Left ventricle myocardium superior (tissue), 1 donor: ENCODE measurements around the gene DNMT3L. TPM values are rescaled to one million over a fixed set of nuclear protein-coding genes. Genes with fewer than 3 reads are reported as not detected.
A peak's percentile ranks its signal among the peaks of the same experiment; 100 is the strongest.
"Not testable (repeated sequence)": the region's sequence is repeated elsewhere in the genome, so short reads cannot be mapped to it uniquely, and the experiment has no call there.

Experiments used
- ATAC-seq: fragments of 200-7000 bp; cut with Tn5 transposase; one replicate; pipeline ENCODE4 v1.9.1; 2020; ENCODE audit warnings: mild to moderate bottlenecking, moderate library complexity
- DNase-seq: peaks from one replicate; pipeline ENCODE4 v3.0.0-alpha.2; 2020
- intact Hi-C: fragments of 100-400 bp; cut with micrococcal nuclease; formaldehyde crosslinking; loops from one replicate; pipeline ENCODE4 v1.11.0; 2022
- total RNA-seq: library from RNA; stranded (reverse); fragmentation: NEBNext Ultra II Directional; extraction: Animal tissue kit (Norgen Biotek cat#: 25700); gene quantifications from one replicate; pipeline ENCODE4 v1.2.1, GENCODE V29; 2021
- donor health status: DM: no; HTN: yes; CAD: no; lungs with severe emphysema.

The DNMT3L gene
- total RNA-seq, 1 donor from 2014 or later: not detected

GRCh38 chr21:44283948-44284347 is 22.3 kb upstream of the DNMT3L start:
- ATAC-seq: no peak

GRCh38 chr21:44283211-44283785 is 21.6 kb upstream of the DNMT3L start:
- DNase-seq, intact Hi-C loops, ATAC-seq: not testable (repeated sequence)

More at GRCh38 chr21:44283948-44284347, 22.3 kb upstream of the DNMT3L start:
- DNase-seq: no peak
- intact Hi-C loops: no loop called here

DNA sequence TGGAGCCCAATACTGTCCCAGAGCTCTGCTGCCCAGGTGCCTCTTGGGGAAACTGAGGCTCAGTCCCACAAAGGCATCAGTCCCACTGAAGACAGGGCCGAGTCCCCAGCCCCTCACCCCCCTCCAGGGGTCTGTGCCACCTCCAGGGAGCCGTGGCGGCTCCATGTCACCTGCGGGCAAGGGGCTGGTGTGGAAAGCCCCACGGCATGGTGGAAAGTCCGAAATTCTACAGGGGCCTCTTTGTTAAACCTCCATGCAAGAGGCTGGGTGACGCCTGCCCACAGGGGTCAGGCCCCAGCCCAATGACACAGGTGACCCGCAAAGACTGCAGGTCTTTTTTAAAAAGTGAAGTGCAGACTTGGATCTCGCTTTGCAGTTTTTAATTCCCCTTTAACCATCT is 20.7 kb upstream of the DNMT3L start:
- intact Hi-C loops: no loop called here
- DNase-seq (no peak), ATAC-seq (no peak)

GRCh38 chr21:44281801-44282200 is 20.1 kb upstream of the DNMT3L start:
- DNase-seq: no peak
- intact Hi-C loops: no loop called here
- ATAC-seq: no peak

DNA sequence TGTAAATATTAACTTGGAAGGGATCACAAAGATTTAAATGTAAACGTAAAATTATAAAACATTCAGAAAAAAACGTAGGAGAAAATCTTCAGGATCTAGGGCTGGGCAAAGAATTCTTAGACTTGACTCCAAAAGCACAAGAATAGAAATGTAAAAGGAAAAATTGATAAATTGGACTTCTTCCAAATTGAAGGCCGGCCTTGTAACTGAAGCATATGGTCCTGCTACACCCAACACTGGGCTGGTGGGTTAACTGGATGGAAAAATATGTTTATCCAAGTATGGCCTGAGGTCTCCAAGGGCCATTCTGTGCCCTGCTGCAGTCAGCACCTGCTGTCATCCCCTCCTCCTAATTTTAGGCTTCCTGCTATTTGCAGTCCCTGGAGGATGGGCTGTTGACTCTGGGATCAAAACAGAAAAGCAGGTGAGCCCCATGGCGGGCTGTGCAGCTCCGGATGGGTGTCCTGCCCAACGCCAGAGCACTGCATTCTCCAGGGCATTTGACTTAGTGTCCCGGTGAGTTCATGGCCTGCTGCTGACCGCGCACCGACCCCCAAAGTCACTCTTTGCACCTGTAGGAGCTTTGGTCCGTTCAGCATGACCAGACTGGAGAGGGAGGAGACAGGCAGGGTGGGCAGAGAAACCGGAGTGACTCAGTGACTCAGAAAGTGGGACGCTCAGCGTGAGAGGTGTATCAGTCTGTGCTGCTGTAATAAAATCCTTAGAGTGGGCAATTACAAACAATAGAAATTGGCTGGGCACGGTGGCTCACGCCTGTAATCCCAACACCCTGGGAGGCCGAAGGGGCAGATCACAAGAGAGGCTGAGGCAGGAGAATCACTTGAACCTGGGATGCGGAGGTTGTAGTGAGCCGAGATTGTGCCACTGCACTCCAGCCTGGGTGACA is 17.9 kb upstream of the DNMT3L start:
- no peak for DNase-seq
- intact Hi-C loops: no loop called here
- no peak for ATAC-seq

DNA sequence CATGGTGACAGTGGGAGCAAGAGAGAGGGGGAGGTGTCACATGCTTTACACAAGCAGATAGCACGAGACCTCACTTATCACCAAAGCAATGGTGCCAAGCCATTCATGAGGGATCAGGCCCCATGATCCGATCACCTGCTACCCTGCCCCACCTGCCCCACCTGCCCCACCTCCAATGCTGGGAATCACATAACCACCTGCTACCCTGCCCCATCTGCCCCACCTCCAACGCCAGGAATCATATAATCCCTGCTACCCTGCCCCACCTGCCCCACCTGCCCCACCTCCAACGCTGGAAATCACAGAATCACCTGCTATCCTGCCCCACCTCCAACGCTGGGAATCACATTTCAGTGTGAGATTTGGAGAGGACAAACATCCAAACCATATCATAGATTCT is 13.3 kb upstream of the DNMT3L start:
- DNase-seq (no peak), ATAC-seq (no peak)
- intact Hi-C loops: no loop called here

- ATAC-seq (no peak), DNase-seq (no peak)
- intact Hi-C loops: no loop called here
These were observed 11.3 kb upstream of the DNMT3L start for GRCh38 chr21:44273046-44273445.

- intact Hi-C loops: no loop called here
- ATAC-seq: no peak
- no peak for DNase-seq
These were observed 10.7 kb upstream of the DNMT3L start for GRCh38 chr21:44272284-44272858.

DNA sequence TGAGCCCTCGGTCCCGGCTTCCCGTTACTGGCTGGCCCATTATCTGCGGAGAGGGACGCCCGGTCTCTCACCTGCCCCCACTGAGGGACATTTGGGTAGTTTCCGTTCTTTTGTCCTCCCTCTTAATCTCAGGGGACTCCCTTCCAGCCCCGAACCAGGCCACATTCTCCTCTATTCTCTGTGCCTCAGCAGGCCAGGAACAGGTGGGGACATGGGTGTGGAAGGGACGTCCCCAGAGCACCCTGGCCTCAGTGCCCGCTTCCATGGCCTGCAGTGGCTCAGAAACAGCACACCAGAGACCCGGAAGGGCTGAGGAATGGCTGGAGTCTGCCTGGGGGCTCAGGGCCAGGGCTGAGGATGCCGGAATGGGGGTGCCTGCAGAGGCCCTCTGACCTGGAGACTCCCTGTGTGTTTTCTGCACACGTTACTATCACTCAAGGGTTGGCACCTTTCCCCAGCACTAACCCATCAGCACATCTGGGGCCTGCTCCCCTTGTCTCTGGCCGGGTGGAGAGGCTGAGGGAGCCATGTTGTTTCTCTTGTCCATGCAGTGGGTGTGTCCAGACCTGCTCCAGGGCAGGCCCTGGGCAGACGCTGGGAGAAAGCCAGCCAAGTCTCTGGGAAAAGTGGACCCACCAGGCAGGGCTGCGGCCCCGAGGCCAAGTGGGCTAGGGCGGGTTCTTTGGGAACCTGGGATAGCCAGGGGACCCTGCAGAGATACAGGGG is 10.0 kb upstream of the DNMT3L start:
- intact Hi-C loops: no loop called here
- no peak for DNase-seq
- no peak for ATAC-seq

- DNase-seq (no peak), ATAC-seq (no peak)
- intact Hi-C loops: no loop called here
These were observed 7.4 kb upstream of the DNMT3L start for GRCh38 chr21:44269090-44269489.

- DNase-seq (peak; percentile 55), ATAC-seq (peak; percentile 48)
- intact Hi-C loops: no loop called here
These were observed 6.0 kb upstream of the DNMT3L start for GRCh38 chr21:44267655-44268142.

DNA sequence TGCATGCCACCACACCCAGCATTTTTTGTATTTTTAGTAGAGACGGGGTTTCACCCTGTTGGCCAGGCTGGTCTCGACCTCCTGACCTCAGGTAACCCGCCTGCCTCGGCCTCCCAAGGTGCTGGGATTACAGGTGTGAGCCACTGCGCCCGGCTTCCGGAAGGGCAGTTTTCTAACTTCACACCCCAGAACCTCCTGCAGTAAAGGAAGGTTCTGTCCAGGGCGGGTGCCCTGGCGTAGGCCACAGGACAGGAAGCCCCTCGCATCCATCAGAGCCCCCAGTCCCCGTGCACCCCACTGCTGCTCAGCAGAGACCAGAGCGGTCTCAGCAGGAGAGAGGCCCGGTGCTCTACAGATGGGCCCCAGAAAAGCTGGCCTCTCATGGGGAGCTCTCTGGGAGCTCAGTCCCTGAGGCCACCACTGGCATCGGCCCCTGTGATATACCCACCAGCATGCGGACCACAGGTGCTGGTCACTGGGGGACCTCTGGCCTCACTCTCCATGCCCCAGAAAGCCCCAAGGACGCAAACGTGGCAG is 4.1 kb upstream of the DNMT3L start:
- ATAC-seq: no peak
- intact Hi-C loops: no loop called here
- DNase-seq: no peak

- ATAC-seq (no peak), DNase-seq (no peak)
- intact Hi-C loops: no loop called here
These were observed 2.1 kb upstream of the DNMT3L start for GRCh38 chr21:44263768-44264167.

DNA sequence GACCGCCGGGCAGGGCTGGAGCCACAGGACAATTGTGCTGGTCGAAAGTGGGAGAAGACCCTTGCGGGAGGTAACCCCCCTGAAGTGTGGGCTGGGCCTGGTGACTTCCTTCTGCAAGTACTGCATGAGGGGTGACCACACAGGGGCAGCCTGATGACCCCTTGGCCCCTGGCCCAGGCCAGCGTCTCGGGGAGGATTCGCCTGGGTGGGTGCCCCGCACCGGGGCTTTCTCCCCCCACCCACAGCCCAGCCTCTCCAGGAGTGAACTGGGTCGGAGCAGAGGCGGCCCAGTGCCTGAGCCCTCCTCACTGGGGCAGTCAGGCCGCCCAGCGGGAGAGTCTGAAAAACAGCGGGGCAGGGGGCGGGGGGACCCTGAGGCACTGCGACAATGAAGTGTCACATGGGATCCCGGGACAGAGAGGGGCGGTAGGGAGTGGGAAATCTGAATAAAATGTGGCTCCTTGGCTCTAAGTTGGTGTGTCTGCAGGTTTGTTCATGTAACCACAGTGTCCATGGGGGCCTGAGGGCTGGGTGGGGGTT is 1.6 kb upstream of the DNMT3L start:
- intact Hi-C loops: no loop called here
- no peak for ATAC-seq
- no peak for DNase-seq

DNA sequence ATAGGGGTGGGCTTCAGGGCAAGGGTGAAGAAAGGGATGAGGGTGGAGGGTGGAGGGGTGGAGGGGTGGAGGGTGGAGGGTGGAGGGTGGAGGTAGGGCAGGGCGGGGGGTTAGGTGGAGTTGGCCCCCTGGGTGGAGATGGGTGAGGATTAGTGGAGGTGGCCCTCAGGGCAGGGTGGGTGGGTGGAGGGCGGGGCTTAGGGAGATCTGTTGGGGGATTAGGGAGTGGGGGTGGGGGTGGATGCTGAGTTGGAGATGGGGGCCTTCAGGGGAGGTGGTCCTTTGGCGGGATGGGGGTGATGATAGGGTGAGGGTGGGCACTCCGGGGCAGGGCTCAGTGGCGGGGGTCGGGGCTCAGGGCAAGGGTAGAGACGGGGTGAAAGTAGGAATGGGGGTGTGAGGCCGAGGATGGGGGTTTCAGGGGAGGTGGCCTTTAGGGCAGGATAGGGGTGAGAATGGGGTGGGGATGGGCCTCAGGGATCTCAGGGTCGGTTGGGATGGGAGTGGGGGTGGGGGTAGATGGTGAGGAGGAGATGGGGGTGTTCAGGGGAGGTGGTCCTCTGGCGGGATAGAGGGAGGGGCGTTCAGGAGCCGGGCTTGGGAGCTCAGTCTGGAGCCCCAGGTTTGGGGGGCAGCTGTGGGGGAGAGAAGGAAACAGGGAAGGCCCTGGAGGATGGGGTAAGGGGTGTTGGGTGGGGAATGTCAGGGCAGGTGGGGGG is 800 bp upstream of the DNMT3L start:
- no peak for DNase-seq

DNA sequence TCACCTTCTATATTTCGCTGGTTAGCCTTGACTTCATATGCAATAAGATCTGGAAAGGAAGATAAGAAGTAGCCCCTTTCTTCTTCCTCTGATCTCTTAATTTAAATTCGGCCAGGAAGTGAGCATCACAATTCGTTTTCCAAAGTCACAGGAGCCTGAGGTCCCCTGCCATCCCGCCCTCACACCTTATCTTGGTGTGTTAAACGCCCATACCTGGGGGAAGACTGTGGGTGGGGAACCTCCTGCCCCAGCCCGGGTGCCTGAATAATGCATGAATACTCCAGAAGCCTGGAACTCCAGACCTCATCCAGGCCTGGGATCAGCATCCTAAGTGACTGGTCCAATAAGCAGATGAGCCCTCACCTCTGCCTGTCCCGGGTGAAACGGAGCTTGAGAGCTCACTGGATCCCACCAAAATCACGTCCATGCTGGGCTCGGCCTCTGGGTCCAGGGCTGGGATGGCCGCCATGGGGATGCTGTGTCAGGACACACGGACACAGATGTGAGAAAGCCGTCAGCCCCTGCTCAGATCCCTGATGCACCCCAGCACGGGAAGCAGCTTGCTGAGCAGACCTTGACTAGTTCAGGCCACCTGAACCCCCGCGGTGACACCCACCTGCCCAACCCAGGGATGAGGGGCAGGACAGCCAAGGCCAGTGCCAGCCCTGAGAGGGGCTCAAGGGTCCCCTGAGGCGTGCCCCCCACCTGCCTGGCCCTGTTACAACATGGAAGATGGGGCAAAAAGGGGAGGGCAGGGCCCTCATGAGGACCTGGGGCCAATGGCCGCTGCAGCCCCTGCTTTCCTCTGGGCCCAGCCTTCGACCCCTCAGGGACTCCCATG is 686 bp downstream of the DNMT3L start:
- intact Hi-C loops: no loop called here
- ATAC-seq (no peak), DNase-seq (no peak)

More for the DNA sequence above, 800 bp upstream of the DNMT3L start:
- intact Hi-C loops: no loop called here
- ATAC-seq: no peak

DNA sequence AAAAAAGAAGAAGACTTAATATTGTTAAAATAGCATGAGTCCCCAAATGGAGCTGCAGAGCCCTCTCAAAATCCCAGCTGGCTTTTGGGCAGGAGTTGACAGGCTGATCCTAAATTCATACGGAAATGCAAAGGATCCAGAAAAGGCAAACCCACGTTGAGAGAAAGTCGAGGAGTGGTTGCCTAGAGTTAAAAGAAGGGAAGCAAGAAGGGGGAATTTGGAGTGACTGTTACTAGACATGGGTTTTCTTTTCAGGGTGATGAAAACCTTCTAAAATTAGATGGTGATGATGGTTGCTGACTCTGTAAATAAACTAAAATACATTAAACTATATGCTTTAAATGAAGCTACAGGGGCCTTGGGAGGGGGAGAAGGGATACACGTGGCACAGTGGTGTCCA is 1.6 kb downstream of the DNMT3L start:
- no peak for DNase-seq
- no peak for ATAC-seq
- intact Hi-C loops: no loop called here
